Measurements from ENCODE around the gene LEKR1. TPM values are rescaled to one million over a fixed set of nuclear protein-coding genes. Genes with fewer than 3 reads are reported as not detected.
"Not testable (repeated sequence)": the region's sequence is repeated elsewhere in the genome, so short reads cannot be mapped to it uniquely, and the experiment has no call there.

Gene LEKR1
- total RNA-seq, 1 experiment from 2014 or later, result not detected

DNA sequence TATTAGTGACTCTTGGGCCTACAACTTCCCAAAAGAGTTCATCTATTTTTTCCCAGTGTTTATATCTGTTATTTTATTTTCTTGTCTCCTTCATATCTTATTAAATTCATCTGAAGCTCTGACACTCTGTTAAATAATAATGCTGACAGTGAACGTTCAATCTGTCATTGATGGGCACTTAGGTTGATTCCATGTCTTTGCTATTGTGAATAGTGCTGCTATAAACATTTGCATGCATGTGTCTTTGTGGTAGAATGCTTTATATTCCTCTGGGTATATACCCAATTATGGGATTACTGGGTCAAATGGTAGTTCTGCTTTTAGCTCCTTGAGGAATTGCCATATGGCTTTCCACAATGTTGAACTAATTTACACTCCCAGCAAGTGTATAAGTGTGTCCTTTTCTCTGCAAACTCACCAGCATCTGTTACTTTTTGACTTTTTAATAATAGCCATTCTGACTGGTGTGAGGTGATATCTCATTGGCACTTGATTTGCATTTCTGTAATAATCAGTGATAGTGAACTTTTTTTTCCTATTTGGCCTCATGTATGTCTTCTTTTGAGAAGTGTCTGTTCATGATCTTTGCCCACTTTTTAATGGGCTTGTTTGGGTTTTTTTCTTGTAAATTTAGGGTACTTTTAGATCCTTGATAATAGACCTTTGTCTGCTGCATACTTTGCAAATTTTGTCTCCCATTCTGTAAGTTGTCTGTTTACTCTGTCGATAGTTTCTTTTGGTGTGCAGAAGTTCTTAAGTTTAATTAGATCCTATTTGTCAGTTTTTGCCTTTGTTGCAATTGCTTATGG, 122.5 kb downstream of the LEKR1 start:
- no peak for DNase-seq (ENCODE audit: low spot score)
- in situ Hi-C loops (cut with HindIII; ENCODE audit: low sequenced_read_pairs), result no loop called here

DNA sequence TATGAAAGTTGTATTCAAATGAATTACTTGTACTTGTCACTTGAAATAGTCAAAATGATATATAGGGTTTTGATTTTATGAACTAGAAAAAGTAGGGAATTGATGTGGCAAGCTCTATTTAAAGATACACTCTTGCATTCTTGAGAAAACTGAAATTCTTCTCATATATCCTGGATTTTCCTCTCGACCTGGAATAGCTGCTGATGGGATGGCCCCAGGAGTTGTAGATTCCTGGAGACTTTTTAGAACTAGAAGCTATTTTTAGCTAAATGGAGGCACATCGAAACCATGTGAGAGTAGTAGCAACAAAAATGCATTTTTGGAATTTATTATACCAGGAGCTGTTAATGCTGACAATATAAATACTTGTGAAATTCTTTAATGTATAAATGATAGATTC, 125.9 kb downstream of the LEKR1 start:
- DNase-seq (ENCODE audit: low spot score), result no peak
- in situ Hi-C loops (cut with HindIII; ENCODE audit: low sequenced_read_pairs), result no loop called here

- in situ Hi-C loops (cut with HindIII; ENCODE audit: low sequenced_read_pairs), result no loop called here
- no peak for DNase-seq (ENCODE audit: low spot score)
These were observed 131.6 kb downstream of the LEKR1 start for GRCh38 chr3:156957715-156958114.

DNA sequence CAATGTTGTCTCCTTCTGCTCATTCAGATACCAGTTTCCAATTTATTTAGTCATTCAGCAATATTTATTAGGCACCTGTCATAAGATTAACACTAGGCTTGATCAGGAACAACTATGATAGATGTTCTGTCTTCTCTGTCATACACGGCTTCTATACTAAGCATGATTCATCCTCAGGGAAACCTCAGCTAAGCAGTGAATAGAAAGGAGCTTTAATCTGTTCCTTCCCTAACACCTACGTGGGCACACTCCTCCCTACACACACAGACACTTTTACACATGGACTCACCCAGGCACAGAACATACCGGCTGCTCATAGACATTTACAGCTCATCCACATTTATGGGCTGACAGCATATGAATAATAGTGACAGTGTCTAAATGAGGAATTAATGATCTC, 136.9 kb downstream of the LEKR1 start:
- in situ Hi-C loops (cut with HindIII; ENCODE audit: low sequenced_read_pairs), result no loop called here

GRCh38 chr3:156964577-156964976, 138.4 kb downstream of the LEKR1 start:
- no peak for DNase-seq (ENCODE audit: low spot score)
- in situ Hi-C loops (cut with HindIII; ENCODE audit: low sequenced_read_pairs), result no loop called here

More for the DNA sequence above, 136.9 kb downstream of the LEKR1 start:
- DNase-seq (ENCODE audit: low spot score), result no peak

DNA sequence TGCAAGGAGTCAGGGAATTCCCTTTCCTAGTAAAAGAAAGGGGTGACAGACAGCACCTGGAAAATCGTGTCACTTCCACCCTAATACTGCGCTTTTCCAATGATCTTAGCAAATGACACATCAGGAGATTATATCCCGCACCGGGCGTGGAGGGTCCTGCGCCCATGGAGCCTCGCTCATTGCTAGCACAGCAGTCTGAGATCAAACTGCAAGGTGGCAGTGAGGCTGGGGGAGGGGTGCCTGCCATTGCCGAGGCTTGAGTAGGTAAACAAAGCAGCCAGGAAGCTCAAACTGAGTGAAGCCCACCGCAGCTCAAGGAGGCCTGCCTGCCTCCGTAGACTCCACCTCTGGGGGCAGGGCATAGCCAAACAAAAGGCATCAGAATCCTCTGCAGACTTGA, 140.2 kb downstream of the LEKR1 start:
- in situ Hi-C loops (cut with HindIII; ENCODE audit: low sequenced_read_pairs); DNase-seq (ENCODE audit: low spot score): not testable (repeated sequence)

DNA sequence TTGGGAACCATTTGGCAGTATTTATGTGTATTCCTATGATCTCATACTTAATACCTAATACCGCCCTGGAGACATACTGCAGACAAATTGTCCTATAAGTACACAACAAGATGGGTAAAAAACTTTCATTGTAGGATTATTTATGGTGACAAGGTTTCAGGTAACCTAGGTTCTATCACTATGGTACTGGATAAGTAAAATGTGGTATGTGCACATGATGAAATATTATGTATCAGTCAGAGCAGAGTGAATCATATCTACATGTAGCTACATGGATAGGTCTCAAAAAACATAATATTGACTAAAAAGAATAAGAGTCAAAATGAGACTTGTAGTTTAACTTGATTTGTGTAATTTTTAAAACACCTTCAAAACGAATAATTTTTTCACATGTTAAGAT, 147.8 kb downstream of the LEKR1 start:
- in situ Hi-C loops (cut with HindIII; ENCODE audit: low sequenced_read_pairs), result no loop called here
- DNase-seq (ENCODE audit: low spot score), result no peak

DNA sequence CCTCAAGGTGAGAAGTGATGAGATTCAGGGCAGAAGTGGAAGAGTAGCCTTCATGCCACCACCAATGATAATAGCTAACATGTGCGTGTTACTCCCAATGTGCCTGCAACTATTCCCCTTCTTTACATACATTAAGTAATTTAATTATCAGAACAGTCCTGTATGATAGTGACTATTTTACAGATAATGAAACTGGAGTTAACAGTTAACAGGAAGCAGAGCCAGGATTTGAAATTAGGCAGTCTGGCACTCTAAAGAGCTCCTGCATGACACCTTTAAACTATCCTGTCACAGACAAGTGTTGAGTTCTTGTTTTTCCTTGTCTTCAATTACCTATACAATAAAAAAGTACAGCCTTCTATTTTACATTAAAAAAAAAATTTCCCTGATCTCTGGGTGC, 148.8 kb downstream of the LEKR1 start:
- in situ Hi-C loops (cut with HindIII; ENCODE audit: low sequenced_read_pairs), result no loop called here
- DNase-seq (ENCODE audit: low spot score), result no peak

GRCh38 chr3:156975721-156976120, 149.6 kb downstream of the LEKR1 start:
- no peak for DNase-seq (ENCODE audit: low spot score)
- in situ Hi-C loops (cut with HindIII; ENCODE audit: low sequenced_read_pairs), result no loop called here

GRCh38 chr3:156976933-156977332, 150.8 kb downstream of the LEKR1 start:
- no peak for DNase-seq (ENCODE audit: low spot score)
- in situ Hi-C loops (cut with HindIII; ENCODE audit: low sequenced_read_pairs), result no loop called here

DNA sequence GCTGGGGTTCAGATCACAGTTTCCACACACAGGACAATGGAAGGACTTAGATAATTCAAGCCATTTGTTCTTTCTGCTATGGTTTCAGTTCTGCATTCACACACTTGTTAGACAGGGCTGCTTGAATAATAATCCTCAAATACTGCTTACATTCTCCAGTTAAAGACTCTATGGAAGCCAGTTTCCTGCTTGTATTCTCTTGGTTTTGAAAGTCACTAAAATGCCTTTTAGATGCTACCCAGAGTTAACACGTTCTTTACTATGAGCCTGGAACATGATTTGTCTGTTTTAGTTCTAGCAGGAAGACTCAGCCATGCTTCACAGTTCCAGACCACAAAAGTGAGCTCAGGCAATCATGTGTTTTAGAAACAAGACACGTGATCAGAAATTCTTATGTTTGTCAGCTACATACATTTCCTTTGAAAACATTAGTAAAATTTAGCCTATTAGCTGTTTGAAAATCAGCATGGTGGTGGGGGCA, 152.4 kb downstream of the LEKR1 start:
- DNase-seq (ENCODE audit: low spot score), result no peak
- in situ Hi-C loops (cut with HindIII; ENCODE audit: low sequenced_read_pairs), result no loop called here

- in situ Hi-C loops (cut with HindIII; ENCODE audit: low sequenced_read_pairs), result no loop called here
These were observed 154.9 kb downstream of the LEKR1 start for GRCh38 chr3:156981005-156981404.

GRCh38 chr3:156983559-156983958, 157.4 kb downstream of the LEKR1 start:
- in situ Hi-C loops (cut with HindIII; ENCODE audit: low sequenced_read_pairs), result no loop called here
- DNase-seq (ENCODE audit: low spot score), result no peak

More at GRCh38 chr3:156981005-156981404, 154.9 kb downstream of the LEKR1 start:
- DNase-seq (ENCODE audit: low spot score), result no peak

GRCh38 chr3:156985711-156986110, 159.6 kb downstream of the LEKR1 start:
- no peak for DNase-seq (ENCODE audit: low spot score)
- in situ Hi-C loops (cut with HindIII; ENCODE audit: low sequenced_read_pairs), result no loop called here

GRCh38 chr3:156987946-156988345, 161.8 kb downstream of the LEKR1 start:
- in situ Hi-C loops (cut with HindIII; ENCODE audit: low sequenced_read_pairs), result no loop called here

DNA sequence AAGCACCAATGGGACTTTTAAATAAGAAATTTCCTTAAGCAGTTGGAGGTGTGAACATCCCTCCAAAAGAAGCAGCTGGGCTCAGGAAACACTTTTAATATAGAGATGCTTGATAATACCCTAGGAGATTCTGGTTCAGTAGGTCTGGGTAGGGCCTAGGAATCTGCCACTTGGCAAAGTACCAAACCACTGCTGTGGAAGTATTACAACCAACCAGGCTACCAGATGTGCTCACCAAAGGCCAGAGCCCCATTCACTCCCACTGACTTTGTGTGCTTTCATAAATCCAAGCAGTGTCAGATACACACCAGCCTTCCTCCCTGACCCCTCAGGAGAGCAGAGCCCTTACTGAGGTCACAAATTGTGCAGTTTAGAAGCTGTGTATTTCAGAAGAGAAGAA, 171.2 kb downstream of the LEKR1 start:
- DNase-seq (ENCODE audit: low spot score), result no peak
- in situ Hi-C loops (cut with HindIII; ENCODE audit: low sequenced_read_pairs), result no loop called here

More at GRCh38 chr3:156987946-156988345, 161.8 kb downstream of the LEKR1 start:
- DNase-seq (ENCODE audit: low spot score), result no peak

DNA sequence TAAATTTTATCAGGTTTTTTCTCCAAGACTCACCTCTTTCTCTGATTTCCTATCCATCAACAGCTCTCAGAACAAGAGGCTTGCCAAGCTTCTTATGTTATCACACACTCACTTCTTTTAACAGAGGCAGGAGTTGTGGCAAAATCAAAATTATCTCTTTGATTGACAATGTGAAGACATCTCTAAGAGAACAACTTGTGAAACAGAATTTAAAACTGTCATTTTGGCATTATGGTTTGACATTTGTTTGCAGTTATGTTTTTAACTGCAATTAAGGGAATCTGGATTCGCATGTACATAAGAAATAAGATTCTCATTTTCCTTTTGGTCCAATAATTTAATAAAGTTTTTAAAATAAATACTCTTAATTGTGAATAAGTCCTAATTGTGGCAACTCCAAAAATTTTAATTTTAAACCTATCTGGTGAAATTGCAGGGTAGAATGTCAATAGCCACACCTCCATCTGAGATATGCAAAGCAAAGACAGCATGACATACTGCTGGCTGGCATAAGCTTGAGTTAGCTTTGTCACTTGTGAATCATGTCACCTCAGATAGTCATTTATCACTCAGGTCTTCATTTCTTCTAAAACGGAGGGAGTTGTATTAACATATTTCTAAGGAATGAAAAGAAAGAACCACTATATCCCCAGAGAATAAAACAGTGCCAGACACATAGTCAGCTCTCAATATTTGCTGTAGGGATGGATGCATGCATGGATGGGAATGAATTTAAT, 175.2 kb downstream of the LEKR1 start:
- in situ Hi-C loops (cut with HindIII; ENCODE audit: low sequenced_read_pairs), result no loop called here
- DNase-seq (ENCODE audit: low spot score), result no peak

GRCh38 chr3:157021679-157022078, 195.5 kb downstream of the LEKR1 start:
- no peak for DNase-seq (ENCODE audit: low spot score)
- in situ Hi-C loops (cut with HindIII; ENCODE audit: low sequenced_read_pairs), result no loop called here

DNA sequence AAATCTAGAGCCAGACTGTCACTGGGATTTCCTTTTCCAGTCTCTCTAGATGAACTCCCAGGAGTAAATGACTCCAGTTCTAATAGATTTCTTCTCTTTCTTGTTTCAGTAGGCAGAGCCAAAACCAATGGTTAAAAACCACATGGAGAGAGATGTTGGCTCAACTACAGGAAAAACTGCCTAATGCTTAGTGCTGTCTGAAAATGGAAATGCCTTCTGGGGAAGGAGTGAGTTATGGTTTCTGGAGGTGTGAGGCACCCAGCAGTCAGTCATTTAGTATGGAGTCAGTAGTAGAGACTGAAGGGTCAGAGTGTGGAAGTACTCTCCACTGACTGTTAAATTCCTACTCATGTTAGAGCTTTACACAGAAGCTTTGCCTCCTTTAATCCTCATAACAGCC, 197.1 kb downstream of the LEKR1 start:
- DNase-seq (ENCODE audit: low spot score), result no peak
- in situ Hi-C loops (cut with HindIII; ENCODE audit: low sequenced_read_pairs), result no loop called here

GRCh38 chr3:157026091-157026490, 199.9 kb downstream of the LEKR1 start:
- no peak for DNase-seq (ENCODE audit: low spot score)
- in situ Hi-C loops (cut with HindIII; ENCODE audit: low sequenced_read_pairs), result no loop called here

All from G401 (cell line).